H9 (cell line): ENCODE results near the gene EZH2. TPM values are rescaled to one million over a fixed set of nuclear protein-coding genes. Genes with fewer than 3 reads are reported as not detected.

Experiments
- DNase-seq: peaks from one replicate; pipeline ENCODE4 v3.0.0-alpha.2; 2017
- H2AFZ ChIP-seq: one replicate; pipeline ENCODE4 v1.6.1; 2013; ENCODE audit warnings: mild to moderate bottlenecking, low read length, control low read depth, moderate library complexity
- H2AK5ac ChIP-seq: 2 replicates; pipeline ENCODE4 v1.6.1; 2013; ENCODE audit warnings: low read length, control low read depth, mixed read lengths; ENCODE audit not compliant: insufficient read length
- H2BK120ac ChIP-seq: one replicate; pipeline ENCODE4 v1.6.1; 2013; ENCODE audit warnings: low read depth, mild to moderate bottlenecking, low read length, control low read depth, inconsistent platforms; ENCODE audit not compliant: poor library complexity, severe bottlenecking
- H2BK12ac ChIP-seq: 2 replicates; pipeline ENCODE4 v1.6.1; 2013; ENCODE audit warnings: low read length, control low read depth, mixed read lengths, low read depth; ENCODE audit not compliant: insufficient read length
- H2BK15ac ChIP-seq: 2 replicates; pipeline ENCODE4 v1.6.1; 2013; ENCODE audit warnings: low read depth, low read length, control low read depth
- H2BK20ac ChIP-seq: one replicate; pipeline ENCODE4 v1.6.1; 2013; ENCODE audit warnings: low read depth, mild to moderate bottlenecking, low read length, control low read depth, inconsistent platforms; ENCODE audit not compliant: poor library complexity, severe bottlenecking
- H2BK5ac ChIP-seq: 2 replicates; pipeline ENCODE4 v1.6.1; 2013; ENCODE audit warnings: low read length, control low read depth, mixed read lengths; ENCODE audit not compliant: insufficient read length
- H3K14ac ChIP-seq: 2 replicates; pipeline ENCODE4 v1.6.1; 2013; ENCODE audit warnings: low read length, control low read depth; ENCODE audit not compliant: insufficient read depth
- H3K18ac ChIP-seq: 2 replicates; pipeline ENCODE4 v1.6.1; 2013; ENCODE audit warnings: low read depth, mild to moderate bottlenecking, mixed read lengths, low read length, control low read depth; ENCODE audit not compliant: insufficient read length
- H3K23ac ChIP-seq: 2 replicates; pipeline ENCODE4 v1.6.1; 2013; ENCODE audit warnings: low read length, control low read depth, mixed read lengths, low read depth; ENCODE audit not compliant: insufficient read length
- H3K23me2 ChIP-seq: 2 replicates; pipeline ENCODE4 v1.6.1; 2013; ENCODE audit warnings: low read depth, mild to moderate bottlenecking, mixed read lengths, low read length, control low read depth; ENCODE audit not compliant: insufficient read length, poor library complexity, severe bottlenecking
- H3K27ac ChIP-seq: 2 replicates; pipeline ENCODE4 v1.5.1; 2013; ENCODE audit warnings: low read length, control low read depth, mixed read lengths, low read depth; ENCODE audit not compliant: insufficient read length
- H3K27me3 ChIP-seq: 2 replicates; pipeline ENCODE4 v1.6.1; 2013; ENCODE audit warnings: low read length, control low read depth, inconsistent platforms; ENCODE audit not compliant: insufficient read depth
- H3K4ac ChIP-seq: 2 replicates; pipeline ENCODE4 v1.6.1; 2013; ENCODE audit warnings: low read depth, mild to moderate bottlenecking, control low read depth, inconsistent platforms, low read length, moderate library complexity
- H3K4me1 ChIP-seq: 2 replicates; pipeline ENCODE4 v1.6.1; 2013; ENCODE audit warnings: low read length, control low read depth, inconsistent platforms; ENCODE audit not compliant: insufficient read depth
- H3K4me2 ChIP-seq: 2 replicates; pipeline ENCODE4 v1.6.1; 2013; ENCODE audit warnings: low read length, control low read depth, mixed read lengths; ENCODE audit not compliant: insufficient read length, insufficient read depth
- H3K56ac ChIP-seq: 2 replicates; pipeline ENCODE4 v1.6.1; 2013; ENCODE audit warnings: low read depth, mild to moderate bottlenecking, mixed read lengths, low read length, control low read depth; ENCODE audit not compliant: insufficient read length
- H3K79me1 ChIP-seq: 2 replicates; pipeline ENCODE4 v1.6.1; 2013; ENCODE audit warnings: low read depth, mild to moderate bottlenecking, moderate library complexity, low read length, control low read depth, inconsistent platforms; ENCODE audit not compliant: insufficient read depth, poor library complexity, severe bottlenecking
- H3K79me2 ChIP-seq: 2 replicates; pipeline ENCODE4 v1.6.1; 2013; ENCODE audit warnings: low read length, control low read depth, inconsistent platforms; ENCODE audit not compliant: insufficient read depth
- H3K9ac ChIP-seq: 2 replicates; pipeline ENCODE4 v1.6.1; 2013; ENCODE audit warnings: low read length, control low read depth, mixed read lengths; ENCODE audit not compliant: insufficient read length; ENCODE audit errors: extremely low read depth
- H3K9me3 ChIP-seq: one replicate; pipeline ENCODE4 v1.6.1; 2013; ENCODE audit warnings: low read depth, low read length, inconsistent platforms; ENCODE audit not compliant: control insufficient read depth
- H3T11ph ChIP-seq: one replicate; pipeline ENCODE4 v1.6.1; 2013; ENCODE audit warnings: mild to moderate bottlenecking, low read length, control low read depth, inconsistent platforms
- H4K20me1 ChIP-seq: one replicate; pipeline ENCODE4 v1.6.1; 2013; ENCODE audit not compliant: control insufficient read depth, insufficient read length, insufficient read depth
- H4K5ac ChIP-seq: 2 replicates; pipeline ENCODE4 v1.6.1; 2013; ENCODE audit warnings: low read depth, mild to moderate bottlenecking, mixed read lengths, low read length, control low read depth; ENCODE audit not compliant: insufficient read length
- H4K8ac ChIP-seq: replicated peaks from 2 replicates; pipeline ENCODE4 v1.6.1; 2013; ENCODE audit warnings: low read length, control low read depth, mixed read lengths, low read depth; ENCODE audit not compliant: insufficient read length
- H4K91ac ChIP-seq: 2 replicates; pipeline ENCODE4 v1.6.1; 2013; ENCODE audit warnings: low read depth, mild to moderate bottlenecking, moderate library complexity, mixed read lengths, low read length, control low read depth; ENCODE audit not compliant: insufficient read length
- H3K27ac Mint-ChIP-seq, 3 experiments: 2 replicates in 2 of 3; 3 replicates in 1 of 3; pipeline ENCODE4 v1.8.0; 2020 to 2021; ENCODE audit warnings: mixed read lengths in 3 of 3, mild to moderate bottlenecking in 1 of 3, moderate library complexity in 1 of 3
- H3K27me3 Mint-ChIP-seq: 2 replicates; pipeline ENCODE4 v1.8.0; 2021; ENCODE audit warnings: low read depth, mild to moderate bottlenecking, moderate library complexity, mixed read lengths
- H3K36me3 Mint-ChIP-seq, 3 experiments: 2 replicates in 2 of 3; 3 replicates in 1 of 3; pipeline ENCODE4 v1.8.0; 2020 to 2021; ENCODE audit warnings: low read depth in 3 of 3, mixed read lengths in 3 of 3; ENCODE audit not compliant: insufficient read depth in 1 of 3
- H3K4me1 Mint-ChIP-seq, 2 experiments: 2 replicates each; pipeline ENCODE4 v1.8.0; 2020; ENCODE audit warnings: mixed read lengths in 2 of 2
- H3K4me3 Mint-ChIP-seq, 2 experiments: 2 replicates in 1 of 2; 3 replicates in 1 of 2; pipeline ENCODE4 v1.8.0; 2020 to 2021; ENCODE audit warnings: mild to moderate bottlenecking in 2 of 2, mixed read lengths in 2 of 2, moderate library complexity in 1 of 2
- H3K9me3 Mint-ChIP-seq, 2 experiments: 2 replicates in 1 of 2; 3 replicates in 1 of 2; pipeline ENCODE4 v1.8.0; 2020; ENCODE audit warnings: mild to moderate bottlenecking in 2 of 2, mixed read lengths in 2 of 2, moderate library complexity in 1 of 2
- WGBS: extraction: QIAGEN DNeasy Blood & Tissue Kit; methylation state at CpG from one replicate; pipeline ENCODE4 v1.1.7; 2013; ENCODE audit warnings: missing lambda C conversion rate, low lambda C conversion rate, mixed read lengths; ENCODE audit not compliant: insufficient read length; ENCODE audit errors: extremely low coverage; 5-methylcytosine and 5-hydroxymethylcytosine counted together
- total RNA-seq: library from RNA; stranded (reverse); gene quantifications from 2 replicates; pipeline ENCODE4 v1.2.1, GENCODE V29; 2021
- TF ChIP-seq, protein P1 (sequence below): fragments of 200-600 bp; sonication (generic); conservative IDR thresholded peaks from 3 replicates; pipeline ENCODE4 v1.8.0; 2021; ENCODE audit warnings: antibody characterized with exemption, mild to moderate bottlenecking

EZH2 gene
- total RNA-seq, 1 experiment from 2014 or later: 41.3 TPM

DNA sequence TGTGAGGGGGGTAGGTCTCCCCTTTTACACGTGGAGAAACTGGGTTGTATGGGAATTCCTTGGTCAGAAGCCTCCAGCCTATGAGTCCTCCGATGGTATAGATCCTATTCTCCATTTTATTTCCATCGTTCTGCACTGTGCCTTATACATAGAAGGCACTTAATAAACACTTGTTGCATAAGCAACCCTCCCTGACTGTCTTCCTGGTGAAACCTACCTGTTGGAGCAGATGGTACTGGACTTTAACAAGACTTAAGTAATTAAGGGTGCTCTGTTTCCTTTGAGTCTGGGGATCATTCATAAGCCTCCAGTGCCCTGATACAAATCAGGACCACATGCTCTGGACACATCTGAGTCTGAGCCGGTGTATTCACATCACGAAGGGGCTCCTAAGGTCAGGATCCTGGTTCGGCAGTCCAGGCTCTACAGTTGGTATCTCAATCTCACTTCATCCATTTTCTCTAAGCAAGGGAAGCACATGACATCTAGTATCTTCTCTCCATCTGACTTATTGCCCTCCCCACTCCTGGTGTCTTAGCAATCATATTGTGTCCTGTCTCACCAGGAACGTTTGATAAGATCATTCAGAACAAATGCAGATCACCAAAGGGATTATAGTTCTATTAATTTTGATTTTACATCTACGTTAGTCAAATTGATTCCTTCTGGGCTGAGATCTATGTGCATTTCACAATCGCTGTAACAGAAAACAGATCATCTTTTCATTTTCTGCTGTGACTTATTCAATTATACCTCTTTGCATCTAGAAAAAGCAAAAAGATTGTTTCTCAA, 22.8 kb upstream of the EZH2 start:
- H3K27ac Mint-ChIP-seq: no peak overlapping the region; a peak in 1 of 7 replicates
- Histone ChIP-seq H4K8ac (no peak overlapping the region), H3K14ac (no peak overlapping the region), H3K27ac (no peak overlapping the region), H2BK12ac (no peak overlapping the region), H3K56ac (no peak overlapping the region), H3K23me2 (no peaks in the 10 kb centered on the region), H3K27me3 (no peaks in the 10 kb centered on the region), H3K79me2 (no peaks in the 10 kb centered on the region; the same call in 1 of the 2 replicates), H4K91ac (no peak overlapping the region), H3K4ac (no peak overlapping the region), H2BK5ac (no peak overlapping the region), H2AK5ac (no peak overlapping the region), H2AFZ (no peak overlapping the region), H3K4me1 (no peaks in the 10 kb centered on the region; the same call in 1 of the 2 replicates), H3K79me1 (no peaks in the 10 kb centered on the region), H3K23ac (no peak overlapping the region), H4K20me1 (no peaks in the 10 kb centered on the region), H2BK120ac (no peak overlapping the region), H3K4me2 (no peak overlapping the region), H2BK20ac (no peak overlapping the region), H3T11ph (no peak overlapping the region), H3K9me3 (no peaks in the 10 kb centered on the region), H2BK15ac (no peak overlapping the region), H3K18ac (no peak overlapping the region), H4K5ac (no peak overlapping the region), H3K9ac (no peak overlapping the region)
- no peaks in the 10 kb centered on the region for H3K36me3 Mint-ChIP-seq
- TF ChIP-seq, protein P1, sequence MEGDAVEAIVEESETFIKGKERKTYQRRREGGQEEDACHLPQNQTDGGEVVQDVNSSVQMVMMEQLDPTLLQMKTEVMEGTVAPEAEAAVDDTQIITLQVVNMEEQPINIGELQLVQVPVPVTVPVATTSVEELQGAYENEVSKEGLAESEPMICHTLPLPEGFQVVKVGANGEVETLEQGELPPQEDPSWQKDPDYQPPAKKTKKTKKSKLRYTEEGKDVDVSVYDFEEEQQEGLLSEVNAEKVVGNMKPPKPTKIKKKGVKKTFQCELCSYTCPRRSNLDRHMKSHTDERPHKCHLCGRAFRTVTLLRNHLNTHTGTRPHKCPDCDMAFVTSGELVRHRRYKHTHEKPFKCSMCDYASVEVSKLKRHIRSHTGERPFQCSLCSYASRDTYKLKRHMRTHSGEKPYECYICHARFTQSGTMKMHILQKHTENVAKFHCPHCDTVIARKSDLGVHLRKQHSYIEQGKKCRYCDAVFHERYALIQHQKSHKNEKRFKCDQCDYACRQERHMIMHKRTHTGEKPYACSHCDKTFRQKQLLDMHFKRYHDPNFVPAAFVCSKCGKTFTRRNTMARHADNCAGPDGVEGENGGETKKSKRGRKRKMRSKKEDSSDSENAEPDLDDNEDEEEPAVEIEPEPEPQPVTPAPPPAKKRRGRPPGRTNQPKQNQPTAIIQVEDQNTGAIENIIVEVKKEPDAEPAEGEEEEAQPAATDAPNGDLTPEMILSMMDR: no peak
- no peak for DNase-seq
- no peak overlapping the region for H3K4me3 Mint-ChIP-seq
- no peaks in the 10 kb centered on the region for H3K27me3 Mint-ChIP-seq
- WGBS: no CpG with 5 or more reads among the region's 9 CpGs
- H3K9me3 Mint-ChIP-seq: no peaks in the 10 kb centered on the region
- H3K4me1 Mint-ChIP-seq: peaks cover 31 to 45% of the 10 kb centered on the region in 2 experiments
